NCI-H1092 (cell line): ENCODE results near the gene CNTN5.
"Not testable (repeated sequence)": the region's sequence is repeated elsewhere in the genome, so short reads cannot be mapped to it uniquely, and the experiment has no call there.

Experiments
- DNase-seq: peaks from one replicate; lab custom pipeline; 2025; lab: John Stamatoyannopoulos, UW

CNTN5 gene

GRCh38 chr11:99275521-99275920, 254.8 kb downstream of the CNTN5 start:
- no peak for DNase-seq

DNA sequence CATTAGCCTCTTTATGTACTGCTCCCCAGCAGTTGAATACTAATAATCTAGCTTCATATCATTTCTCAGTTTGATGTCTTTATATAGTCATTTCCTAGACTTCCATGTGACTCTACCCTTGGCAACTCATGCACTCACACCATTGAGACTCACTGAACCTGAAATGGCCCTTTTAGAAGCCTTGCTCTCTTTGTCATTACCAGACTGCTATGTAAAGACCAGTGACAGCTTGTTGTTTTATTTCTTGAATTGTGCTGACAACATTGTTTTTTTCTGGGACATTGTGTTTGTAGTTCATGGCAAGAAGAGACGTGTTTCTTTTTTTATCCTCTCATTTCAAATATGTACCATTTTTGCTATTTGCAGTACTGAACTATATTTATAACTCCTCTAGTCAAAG, 256.5 kb downstream of the CNTN5 start:
- DNase-seq, result no peak

- no peak for DNase-seq
Measured at GRCh38 chr11:99279266-99279665, 258.5 kb downstream of the CNTN5 start.

GRCh38 chr11:99281331-99281730, 260.6 kb downstream of the CNTN5 start:
- no peak for DNase-seq

- DNase-seq, result not testable (repeated sequence)
Measured at GRCh38 chr11:99297925-99298324, 277.2 kb downstream of the CNTN5 start.

- no peak for DNase-seq
Measured at GRCh38 chr11:99307510-99308088, 286.9 kb downstream of the CNTN5 start.

DNA sequence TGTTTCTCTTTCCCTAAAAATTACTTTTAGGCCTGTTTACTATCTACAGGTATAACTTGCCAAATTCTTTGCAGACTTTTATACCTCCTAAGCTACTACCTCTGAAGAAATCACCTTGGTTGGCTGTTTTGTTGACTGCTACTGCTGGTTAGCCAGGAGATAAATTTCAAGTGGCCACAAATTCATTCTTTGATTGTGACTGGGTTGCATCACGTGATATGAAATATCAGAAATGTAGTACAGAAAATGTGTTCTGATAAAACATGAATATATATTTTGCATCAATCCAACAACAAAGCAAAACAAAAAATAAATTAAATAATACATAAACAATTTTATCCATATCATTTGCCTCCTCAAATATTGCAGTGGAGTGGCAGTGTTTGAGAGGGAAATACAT, 291.1 kb downstream of the CNTN5 start:
- DNase-seq, result no peak

DNA sequence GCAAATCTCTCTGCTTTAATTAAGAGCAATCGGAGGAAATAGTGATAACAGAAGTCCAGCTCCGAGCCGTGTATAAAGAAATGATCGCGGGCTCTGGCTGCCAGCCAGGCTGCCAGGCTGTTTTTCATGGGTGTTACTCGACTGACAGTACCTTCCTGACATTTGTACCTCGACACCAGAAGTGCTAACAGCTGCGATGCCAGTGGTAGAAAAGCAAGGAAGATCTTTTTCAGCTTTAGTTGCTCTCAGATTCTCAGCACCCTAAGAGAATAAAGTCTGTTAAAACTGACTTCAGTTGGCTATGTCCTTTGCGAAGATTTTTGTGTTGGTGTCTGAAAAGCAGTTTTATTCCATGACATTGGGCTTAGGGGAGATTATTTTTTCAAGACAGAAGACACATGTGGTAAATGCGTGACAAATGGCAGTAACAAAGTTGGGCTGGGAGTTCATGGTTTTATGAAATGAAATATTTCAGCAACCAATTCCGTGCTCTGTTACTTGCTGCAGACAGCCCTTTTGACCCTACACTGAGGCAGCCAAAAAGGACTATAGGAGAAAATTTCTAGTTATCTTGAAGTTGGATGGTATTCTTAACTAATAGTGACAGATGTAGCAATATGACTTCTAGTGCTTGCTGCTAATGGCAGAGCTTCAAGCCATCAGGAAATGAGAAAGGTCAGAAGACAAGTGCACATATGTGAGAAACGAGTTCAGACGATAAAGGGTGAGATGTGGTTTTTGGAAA, 296.2 kb downstream of the CNTN5 start:
- no peak for DNase-seq

GRCh38 chr11:99320769-99321290, 300.1 kb downstream of the CNTN5 start:
- DNase-seq, result no peak

DNA sequence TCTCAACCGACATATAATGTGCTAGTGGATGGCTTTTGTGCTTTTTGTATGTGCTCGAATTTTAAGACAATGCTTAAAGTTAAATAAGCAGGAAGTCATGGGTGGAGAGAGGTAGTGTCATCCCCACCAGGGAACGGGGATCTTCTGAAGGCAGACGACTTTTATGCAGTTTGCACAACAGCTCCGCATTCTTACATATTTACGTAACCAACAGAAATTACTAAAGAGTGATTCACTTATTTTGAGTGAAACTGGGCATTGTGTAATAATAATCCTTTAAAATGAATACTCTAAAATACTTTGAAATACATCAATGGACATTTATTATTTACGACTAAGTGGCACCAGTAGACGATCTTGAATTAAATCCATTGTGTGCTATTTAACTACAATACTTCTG, 305.1 kb downstream of the CNTN5 start:
- DNase-seq, result no peak

GRCh38 chr11:99327066-99327465, 306.3 kb downstream of the CNTN5 start:
- DNase-seq, result no peak

DNA sequence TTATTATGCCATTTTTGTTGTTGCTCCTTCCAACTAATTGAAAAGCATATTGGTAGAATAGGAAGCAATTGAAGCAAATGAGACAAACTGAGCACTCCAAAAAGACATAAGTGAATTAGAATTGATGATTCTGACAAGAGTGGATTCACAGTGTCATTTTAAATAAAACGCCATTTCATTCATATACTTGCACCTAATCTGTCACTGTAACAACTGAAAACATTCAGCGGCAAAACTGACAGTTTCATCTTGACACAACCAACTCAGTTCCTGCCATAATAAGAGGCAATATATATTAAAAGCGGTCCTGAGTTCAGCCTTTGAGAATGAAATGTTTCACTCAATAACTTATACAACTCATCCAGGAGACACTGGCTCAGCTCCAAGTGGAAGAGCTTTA, 306.8 kb downstream of the CNTN5 start:
- DNase-seq, result no peak

- DNase-seq, result no peak
Measured at GRCh38 chr11:99333621-99334020, 312.9 kb downstream of the CNTN5 start.

- no peak for DNase-seq
Measured at GRCh38 chr11:99343117-99343516, 322.4 kb downstream of the CNTN5 start.

DNA sequence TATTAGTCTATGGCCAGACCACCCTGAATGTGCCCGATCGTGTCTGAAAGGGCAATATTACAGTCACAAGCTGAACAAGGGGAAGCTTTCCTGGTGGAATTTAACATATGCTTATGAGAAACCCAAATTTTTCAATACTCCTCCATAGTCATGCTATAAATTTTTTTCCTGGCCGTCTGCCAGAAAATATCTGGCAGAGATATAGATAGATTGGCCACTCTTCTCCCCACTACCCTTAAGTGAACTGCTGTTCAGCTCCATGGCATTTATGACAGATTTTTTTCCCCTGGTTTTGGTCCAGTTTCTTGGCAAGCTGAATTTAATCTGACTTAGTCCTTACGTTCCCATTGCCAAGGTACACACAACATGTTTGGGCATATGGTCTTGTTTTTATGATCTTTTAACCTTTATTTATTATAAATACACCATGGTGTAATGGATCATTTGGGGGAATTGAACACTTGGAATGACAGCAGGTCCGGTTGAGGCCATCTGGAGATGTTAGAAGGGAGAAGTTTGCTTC, 328.5 kb downstream of the CNTN5 start:
- DNase-seq, result no peak

- no peak for DNase-seq
Measured at GRCh38 chr11:99351624-99352023, 330.9 kb downstream of the CNTN5 start.

GRCh38 chr11:99352642-99353041, 331.9 kb downstream of the CNTN5 start:
- DNase-seq, result no peak

DNA sequence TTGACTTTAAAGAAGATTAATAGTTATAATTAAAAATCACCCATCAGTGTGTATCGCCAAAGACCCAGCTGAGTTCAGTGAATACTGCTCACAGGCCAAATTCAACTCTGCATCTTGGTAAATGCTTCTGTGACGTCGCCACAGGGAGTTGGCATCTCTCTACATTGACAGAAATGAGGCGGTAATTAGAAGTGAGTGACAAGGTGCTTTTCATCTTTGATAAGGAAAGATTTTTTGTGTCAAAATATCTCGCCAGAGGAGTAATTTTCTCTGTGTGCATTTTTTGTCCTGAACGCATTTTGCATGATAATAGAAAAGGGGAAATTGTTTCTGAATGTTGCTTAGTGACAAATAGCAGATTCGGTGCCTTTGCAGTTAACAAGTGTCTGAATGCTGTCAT, 345.8 kb downstream of the CNTN5 start:
- no peak for DNase-seq

GRCh38 chr11:99368583-99368982, 347.8 kb downstream of the CNTN5 start:
- DNase-seq, result no peak

- no peak for DNase-seq
Measured at GRCh38 chr11:99370549-99371216, 349.9 kb downstream of the CNTN5 start.

GRCh38 chr11:99371257-99371656, 350.5 kb downstream of the CNTN5 start:
- DNase-seq, result no peak

GRCh38 chr11:99376463-99376862, 355.7 kb downstream of the CNTN5 start:
- no peak for DNase-seq
